Endodermal cell (in vitro differentiated cells): ENCODE data around the gene KCNIP3. TPM values are rescaled to one million over a fixed set of nuclear protein-coding genes. Genes with fewer than 3 reads are reported as not detected.
A peak's percentile ranks its signal among the peaks of the same experiment; 100 is the strongest.
"Not testable (repeated sequence)": the region's sequence is repeated elsewhere in the genome, so short reads cannot be mapped to it uniquely, and the experiment has no call there.

ENCODE experiments used
- DNase-seq: peaks from one replicate; pipeline ENCODE4 v3.0.0-alpha.2; 2017
- H3K27ac ChIP-seq: 2 replicates; pipeline ENCODE4 v1.5.1; 2013; ENCODE audit warnings: mild to moderate bottlenecking, low read depth, low read length, moderate library complexity
- H3K27me3 ChIP-seq: 2 replicates; pipeline ENCODE4 v1.6.1; 2013; ENCODE audit warnings: mild to moderate bottlenecking, low read length, moderate library complexity; ENCODE audit not compliant: insufficient read depth, control insufficient read depth, poor library complexity, severe bottlenecking
- H3K36me3 ChIP-seq: 2 replicates; pipeline ENCODE4 v1.7.0; 2013; ENCODE audit warnings: mild to moderate bottlenecking, low read length, moderate library complexity; ENCODE audit not compliant: control insufficient read depth, insufficient read depth
- H3K4me1 ChIP-seq: one replicate; pipeline ENCODE4 v1.7.0; 2013; ENCODE audit warnings: low read length; ENCODE audit not compliant: control insufficient read depth, insufficient read depth
- H3K4me3 ChIP-seq: 2 replicates; pipeline ENCODE4 v1.5.1; 2013; ENCODE audit warnings: mild to moderate bottlenecking, low read length, moderate library complexity
- H3K9ac ChIP-seq: 2 replicates; pipeline ENCODE4 v1.6.1; 2013; ENCODE audit warnings: mild to moderate bottlenecking, low read length, moderate library complexity; ENCODE audit not compliant: poor library complexity, severe bottlenecking; ENCODE audit errors: extremely low read depth
- H3K9me3 ChIP-seq: 2 replicates; pipeline ENCODE4 v1.6.1; 2013; ENCODE audit warnings: mild to moderate bottlenecking, low read length, moderate library complexity; ENCODE audit not compliant: control insufficient read depth
- H3K27ac Mint-ChIP-seq: 2 replicates; pipeline ENCODE4 v1.8.0; 2020; ENCODE audit warnings: mixed read lengths
- H3K27me3 Mint-ChIP-seq: 2 replicates; pipeline ENCODE4 v1.8.0; 2021; ENCODE audit warnings: mild to moderate bottlenecking, mixed read lengths; ENCODE audit not compliant: insufficient read depth
- H3K36me3 Mint-ChIP-seq: 2 replicates; pipeline ENCODE4 v1.8.0; 2020; ENCODE audit warnings: low read depth, mixed read lengths
- H3K4me1 Mint-ChIP-seq: 2 replicates; pipeline ENCODE4 v1.8.0; 2020; ENCODE audit warnings: mixed read lengths
- H3K4me3 Mint-ChIP-seq: 2 replicates; pipeline ENCODE4 v1.8.0; 2020; ENCODE audit warnings: mild to moderate bottlenecking, moderate library complexity, mixed read lengths
- H3K9me3 Mint-ChIP-seq: 2 replicates; pipeline ENCODE4 v1.8.0; 2020; ENCODE audit warnings: mild to moderate bottlenecking, mixed read lengths
- WGBS, 2 experiments: methylation state at CpG; one replicate each; pipeline versions ENCODE4 v1.1.5 to v1.1.7; 2013; ENCODE audit warnings: missing lambda C conversion rate in 2 of 2, mixed read lengths in 1 of 2; ENCODE audit not compliant: insufficient coverage in 1 of 2, insufficient read length in 1 of 2; 5-methylcytosine and 5-hydroxymethylcytosine counted together
- total RNA-seq, 2 donors: library from RNA; stranded (reverse); fragmentation: NEBNext Ultra II Directional in 1 of 2; extraction: Animal tissue kit (Norgen Biotek cat#: 25700) in 1 of 2; gene quantifications; 2 replicates in 1 of 2; 3 replicates in 1 of 2; pipeline ENCODE4 v1.2.1, GENCODE V29; 2021
- TF ChIP-seq, protein P1 (sequence below): fragments of 200-600 bp; sonication (generic); conservative IDR thresholded peaks from 2 replicates; pipeline ENCODE4 v1.5.0; 2021; ENCODE audit warnings: antibody characterized with exemption, mild to moderate bottlenecking

KCNIP3 gene
- total RNA-seq, 2 donors from 2014 or later, result 0.26 to 1.3 TPM

DNA sequence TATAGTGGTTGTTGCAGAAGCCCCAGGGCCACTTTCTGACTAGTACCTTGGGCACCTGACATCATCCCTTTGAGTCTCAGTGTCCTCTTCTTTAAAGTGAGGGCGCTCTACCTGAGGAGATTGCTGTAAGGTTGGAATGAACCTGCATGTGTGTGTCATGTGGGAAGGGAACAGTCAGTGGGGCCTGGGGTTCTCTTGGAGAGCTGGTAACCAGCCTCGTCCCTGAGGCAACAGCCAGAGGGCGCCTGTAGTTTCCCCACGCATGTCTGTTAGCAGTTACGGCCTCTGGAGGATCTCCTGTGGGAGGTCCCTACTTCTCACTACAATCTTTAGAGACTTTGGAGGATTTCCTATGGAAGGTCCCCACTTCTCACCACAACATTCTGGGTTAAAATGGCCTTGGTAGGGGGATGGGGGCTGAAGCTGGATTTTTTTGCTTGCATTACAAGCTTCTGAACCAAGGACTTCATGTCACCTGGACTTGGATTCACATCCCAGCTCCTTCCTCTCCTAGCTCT lies 106.1 kb downstream of the KCNIP3 start:
- WGBS, 2 experiments, result 17% methylated on average over 5 of the region's 5 CpGs; no CpG with 5 or more reads in 1 of the 2 experiments
- Mint-ChIP-seq H3K27me3 (peaks cover 16% of the 10 kb centered on the region), H3K27ac (peak overlapping the region; percentile 99), H3K4me3 (peak overlapping the region; percentile 97)
- H3K9me3 ChIP-seq, H3K27me3 ChIP-seq, H3K36me3 Mint-ChIP-seq, H3K36me3 ChIP-seq, DNase-seq, H3K4me1 Mint-ChIP-seq, H3K4me1 ChIP-seq, H3K9me3 Mint-ChIP-seq, H3K27ac ChIP-seq: not testable (repeated sequence)
- peak overlapping the region; percentile 96 for H3K4me3 ChIP-seq
- TF ChIP-seq, protein P1, sequence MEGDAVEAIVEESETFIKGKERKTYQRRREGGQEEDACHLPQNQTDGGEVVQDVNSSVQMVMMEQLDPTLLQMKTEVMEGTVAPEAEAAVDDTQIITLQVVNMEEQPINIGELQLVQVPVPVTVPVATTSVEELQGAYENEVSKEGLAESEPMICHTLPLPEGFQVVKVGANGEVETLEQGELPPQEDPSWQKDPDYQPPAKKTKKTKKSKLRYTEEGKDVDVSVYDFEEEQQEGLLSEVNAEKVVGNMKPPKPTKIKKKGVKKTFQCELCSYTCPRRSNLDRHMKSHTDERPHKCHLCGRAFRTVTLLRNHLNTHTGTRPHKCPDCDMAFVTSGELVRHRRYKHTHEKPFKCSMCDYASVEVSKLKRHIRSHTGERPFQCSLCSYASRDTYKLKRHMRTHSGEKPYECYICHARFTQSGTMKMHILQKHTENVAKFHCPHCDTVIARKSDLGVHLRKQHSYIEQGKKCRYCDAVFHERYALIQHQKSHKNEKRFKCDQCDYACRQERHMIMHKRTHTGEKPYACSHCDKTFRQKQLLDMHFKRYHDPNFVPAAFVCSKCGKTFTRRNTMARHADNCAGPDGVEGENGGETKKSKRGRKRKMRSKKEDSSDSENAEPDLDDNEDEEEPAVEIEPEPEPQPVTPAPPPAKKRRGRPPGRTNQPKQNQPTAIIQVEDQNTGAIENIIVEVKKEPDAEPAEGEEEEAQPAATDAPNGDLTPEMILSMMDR, result peak; percentile 61
- H3K9ac ChIP-seq, result peak overlapping the region; percentile 96

DNA sequence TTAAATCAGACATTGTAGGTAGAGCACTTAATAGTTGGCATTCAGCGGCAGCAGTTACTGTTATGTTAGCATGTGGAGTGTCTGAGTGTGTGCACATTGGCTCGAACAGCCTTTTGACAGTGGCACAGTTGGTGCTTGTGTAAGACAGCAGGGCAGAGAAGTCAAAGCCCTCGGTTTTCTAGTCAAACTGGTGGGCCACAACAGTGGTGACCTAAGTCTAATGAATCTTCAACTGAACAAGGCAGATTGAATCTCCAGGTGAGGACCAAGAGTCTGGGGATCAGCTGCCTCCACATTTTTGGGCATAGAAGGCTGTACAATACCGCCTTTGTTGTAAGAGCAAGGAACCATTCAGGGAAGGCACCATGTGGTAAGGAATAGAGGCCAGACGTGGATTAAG lies 106.7 kb downstream of the KCNIP3 start:
- DNase-seq, H3K9me3 Mint-ChIP-seq, H3K36me3 ChIP-seq, H3K27ac Mint-ChIP-seq, H3K4me1 ChIP-seq, H3K9me3 ChIP-seq, H3K27ac ChIP-seq, H3K9ac ChIP-seq, H3K4me1 Mint-ChIP-seq, H3K27me3 ChIP-seq: not testable (repeated sequence)
- peak overlapping the region; percentile 97 for H3K4me3 Mint-ChIP-seq
- H3K27me3 Mint-ChIP-seq, result peaks cover 16% of the 10 kb centered on the region
- H3K4me3 ChIP-seq, result peak overlapping the region; percentile 96
- H3K36me3 Mint-ChIP-seq, result peaks cover 10% of the 10 kb centered on the region
- 90 to 94% methylated on average over 5 of the region's 5 CpGs for WGBS, 2 experiments

DNA sequence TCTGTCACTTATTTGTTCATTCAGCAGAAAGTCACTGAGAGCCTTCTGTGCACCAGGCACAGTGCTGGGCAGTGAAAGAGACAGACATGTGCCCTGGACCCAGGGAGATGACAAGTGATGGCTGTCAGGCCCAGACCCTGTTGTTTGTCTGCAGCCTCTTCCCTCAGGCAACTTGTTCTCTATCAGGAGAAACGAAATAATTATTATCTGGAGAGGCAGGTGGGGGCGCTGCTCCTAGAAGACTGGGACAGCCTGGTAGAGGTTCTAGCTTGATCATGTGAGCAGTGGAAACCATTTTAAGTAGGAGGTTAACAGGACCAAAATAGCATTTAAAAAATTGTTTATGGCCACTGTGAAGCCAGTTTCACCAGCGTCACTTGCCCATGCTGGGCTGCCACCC lies 107.5 kb downstream of the KCNIP3 start:
- TF ChIP-seq, protein P1, result peak; percentile 33
- H3K4me1 Mint-ChIP-seq, H3K4me3 ChIP-seq, H3K27ac Mint-ChIP-seq, H3K27ac ChIP-seq, H3K9me3 Mint-ChIP-seq, H3K9me3 ChIP-seq, H3K4me1 ChIP-seq, H3K4me3 Mint-ChIP-seq, H3K27me3 ChIP-seq, H3K9ac ChIP-seq, H3K36me3 ChIP-seq: not testable (repeated sequence)
- peaks cover 10% of the 10 kb centered on the region for H3K27me3 Mint-ChIP-seq
- 86 to 89% methylated on average over 1 to 3 of the region's 3 CpGs for WGBS, 2 experiments
- peak; percentile 70 for DNase-seq
- peaks cover 19% of the 10 kb centered on the region for H3K36me3 Mint-ChIP-seq

DNA sequence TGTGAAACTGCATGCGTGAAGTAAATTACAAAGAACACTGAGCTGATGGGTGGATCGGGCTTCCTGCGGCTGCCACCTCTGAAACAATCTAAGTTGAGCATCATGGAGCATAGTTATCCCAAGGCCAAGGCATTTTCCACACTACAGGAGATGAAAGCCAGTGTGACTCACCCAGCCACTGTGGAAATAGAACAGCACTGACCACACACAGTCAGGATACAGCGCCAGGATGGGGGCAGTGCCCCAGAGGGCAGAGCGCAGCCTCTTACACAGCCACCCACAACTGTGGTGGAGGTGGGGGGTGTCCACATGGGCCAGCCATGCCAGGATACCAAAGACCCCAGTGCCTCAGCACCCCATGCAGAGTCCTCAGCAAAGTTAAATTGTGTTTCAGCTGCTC lies 114.1 kb downstream of the KCNIP3 start:
- not testable (repeated sequence) for H3K27me3 Mint-ChIP-seq, H3K4me3 Mint-ChIP-seq, H3K4me1 Mint-ChIP-seq

More for the DNA sequence above, 114.1 kb downstream of the KCNIP3 start:
- not testable (repeated sequence) for H3K4me3 ChIP-seq, H3K36me3 ChIP-seq, H3K9me3 Mint-ChIP-seq, H3K27ac Mint-ChIP-seq, DNase-seq, H3K27ac ChIP-seq, H3K9ac ChIP-seq, H3K27me3 ChIP-seq, H3K4me1 ChIP-seq, H3K9me3 ChIP-seq
- peaks cover 21% of the 10 kb centered on the region for H3K36me3 Mint-ChIP-seq
- WGBS, 2 experiments, result 95 to 100% methylated on average over 3 to 5 of the region's 5 CpGs
